PC-3 (cell line): ENCODE results near the gene CHD2. TPM values are rescaled to one million over a fixed set of nuclear protein-coding genes. Genes with fewer than 3 reads are reported as not detected.

Source experiments
- ATAC-seq: fragments of 200-7000 bp; cut with Tn5 transposase; 2 replicates; pipeline ENCODE4 v1.9.1; 2020; ENCODE audit warnings: mild to moderate bottlenecking, moderate library complexity
- BruUV-seq: library from RNA; stranded (reverse); fragments of 400-500 nt; replicated peaks from 2 replicates; lab custom pipeline; 2021; lab: Mats Ljungman, UMichigan
- CTCF ChIA-PET: fragments of 300-600 bp; sonication (Branson Sonifier 250); formaldehyde crosslinking; loops from one replicate; lab custom pipeline; 2022; ENCODE audit warnings: antibody characterized with exemption; lab: Charles Lee
- POLR2A ChIA-PET: fragments of 300-600 bp; sonication (Branson Sonifier 250); formaldehyde crosslinking; loops from one replicate; lab custom pipeline; 2022; ENCODE audit warnings: antibody characterized with exemption; ENCODE audit not compliant: unreplicated experiment; lab: Charles Lee
- DNase-seq: peaks from one replicate; pipeline ENCODE4 v3.0.0-alpha.2; 2015
- H2AFZ ChIP-seq: fragments of 300-600 bp; sonication (generic); 2 replicates; pipeline ENCODE4 v1.6.0; 2016; ENCODE audit warnings: antibody characterized with exemption, low read length
- H3F3A ChIP-seq: fragments of 300-600 bp; sonication (generic); one replicate; pipeline ENCODE4 v1.6.0; 2017; ENCODE audit warnings: antibody characterized with exemption, low read length, control low read depth, mild to moderate bottlenecking; ENCODE audit not compliant: unreplicated experiment
- H3K27ac ChIP-seq: fragments of 300-600 bp; sonication (generic); 2 replicates; pipeline ENCODE4 v1.5.1; 2016; ENCODE audit warnings: mild to moderate bottlenecking, low read length
- H3K27me3 ChIP-seq: fragments of 300-600 bp; sonication (generic); 2 replicates; pipeline ENCODE4 v1.6.1; 2016; ENCODE audit warnings: low read length, mixed read lengths
- H3K36me3 ChIP-seq: fragments of 300-600 bp; sonication (generic); 2 replicates; pipeline ENCODE4 v1.6.1; 2016; ENCODE audit warnings: low read depth, mixed run types, low read length, mixed read lengths
- H3K4me1 ChIP-seq: fragments of 300-600 bp; sonication (generic); 2 replicates; pipeline ENCODE4 v1.5.1; 2016; ENCODE audit warnings: low read length; ENCODE audit not compliant: insufficient read depth
- H3K4me2 ChIP-seq: fragments of 300-600 bp; sonication (generic); 2 replicates; pipeline ENCODE4 v1.6.0; 2016; ENCODE audit warnings: low read length
- H3K4me3 ChIP-seq: fragments of 300-600 bp; sonication (generic); 2 replicates; pipeline ENCODE4 v1.5.1; 2016; ENCODE audit warnings: mild to moderate bottlenecking, low read length, mixed read lengths
- H3K79me2 ChIP-seq: fragments of 300-600 bp; sonication (generic); 2 replicates; pipeline ENCODE4 v1.6.1; 2017; ENCODE audit warnings: low read length, mixed read lengths
- H3K9ac ChIP-seq: fragments of 300-600 bp; sonication (generic); 2 replicates; pipeline ENCODE4 v1.6.0; 2016; ENCODE audit warnings: mild to moderate bottlenecking, low read length
- H3K9me2 ChIP-seq: fragments of 300-600 bp; sonication (generic); replicated peaks from 2 replicates; pipeline ENCODE4 v1.6.1; 2016; ENCODE audit warnings: mixed run types, low read length, mixed read lengths
- H3K9me3 ChIP-seq: fragments of 300-600 bp; sonication (generic); 2 replicates; pipeline ENCODE4 v1.6.1; 2016; ENCODE audit warnings: low read length, mixed read lengths
- H4K20me1 ChIP-seq: fragments of 300-600 bp; sonication (generic); 2 replicates; pipeline ENCODE4 v1.6.1; 2016; ENCODE audit warnings: low read length, mixed read lengths
- CTCF ChIP-seq: fragments of 300-600 bp; sonication (generic); conservative IDR thresholded peaks from 2 replicates; pipeline ENCODE4 v1.5.1; 2017; ENCODE audit warnings: antibody characterized with exemption, low read depth, mild to moderate bottlenecking, low read length
- EZH2 ChIP-seq: fragments of 300-600 bp; sonication (generic); IDR thresholded peaks from one replicate; pipeline ENCODE4 v1.6.1; 2017; ENCODE audit warnings: antibody characterized with exemption, mild to moderate bottlenecking, low read length; ENCODE audit not compliant: unreplicated experiment
- EZH2phosphoT487 ChIP-seq: fragments of 300-600 bp; sonication (generic); IDR thresholded peaks from 2 replicates; pipeline ENCODE4 v1.6.1; 2018; ENCODE audit warnings: mild to moderate bottlenecking, antibody characterized with exemption, low read length, borderline replicate concordance
- intact Hi-C: fragments of 100-400 bp; cut with micrococcal nuclease; formaldehyde crosslinking; loops from 2 replicates; pipeline ENCODE4 v1.9.0; 2023
- total RNA-seq: library from RNA; depleted of rRNA; stranded (reverse); fragments of >200 nt; gene quantifications from 2 replicates; pipeline ENCODE4 v1.2.3, GENCODE V29; 2014

CHD2 gene
- total RNA-seq, 1 experiment from 2014 or later: 42.7 TPM

DNA sequence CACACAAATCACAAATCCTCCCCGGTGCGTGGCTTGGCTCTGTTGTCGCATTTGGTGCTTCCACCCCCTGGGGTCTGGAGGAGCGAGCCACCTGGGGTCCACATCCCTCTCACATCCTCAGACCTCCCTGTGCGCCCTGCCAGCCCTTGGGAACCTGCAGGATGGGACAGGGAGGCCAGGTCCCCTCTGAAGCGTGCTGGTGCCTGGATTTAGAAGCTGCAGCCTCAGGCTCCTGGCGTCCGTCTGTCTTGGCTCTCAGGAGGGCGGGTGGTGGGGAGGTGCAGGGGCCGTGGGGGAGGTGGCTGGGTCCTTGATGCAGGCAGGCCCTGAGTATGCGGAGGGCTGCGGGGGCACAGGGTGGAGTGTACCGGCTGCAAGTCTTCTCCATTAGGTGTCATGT lies 150.5 kb downstream of the CHD2 start:
- Histone ChIP-seq H3F3A (no peaks in the 10 kb centered on the region), H2AFZ (no peak overlapping the region), H3K36me3 (no peaks in the 10 kb centered on the region), H3K79me2 (no peaks in the 10 kb centered on the region), H3K4me2 (no peak overlapping the region), H3K27ac (no peak overlapping the region), H4K20me1 (no peaks in the 10 kb centered on the region), H3K9me3 (no peaks in the 10 kb centered on the region), H3K9ac (no peak overlapping the region), H3K4me1 (no peaks in the 10 kb centered on the region), H3K4me3 (no peak overlapping the region), H3K27me3 (no peaks in the 10 kb centered on the region), H3K9me2 (no peaks in the 10 kb centered on the region)
- ChIA-PET POLR2A (no interaction called here), CTCF (no interaction called here)
- ATAC-seq (no peak), DNase-seq (no peak)
- no TSS peak for BruUV-seq
- TF ChIP-seq EZH2: no peak
- no peak for TF ChIP-seq CTCF
- TF ChIP-seq EZH2phosphoT487: no peak
- intact Hi-C loops: no loop called here

DNA sequence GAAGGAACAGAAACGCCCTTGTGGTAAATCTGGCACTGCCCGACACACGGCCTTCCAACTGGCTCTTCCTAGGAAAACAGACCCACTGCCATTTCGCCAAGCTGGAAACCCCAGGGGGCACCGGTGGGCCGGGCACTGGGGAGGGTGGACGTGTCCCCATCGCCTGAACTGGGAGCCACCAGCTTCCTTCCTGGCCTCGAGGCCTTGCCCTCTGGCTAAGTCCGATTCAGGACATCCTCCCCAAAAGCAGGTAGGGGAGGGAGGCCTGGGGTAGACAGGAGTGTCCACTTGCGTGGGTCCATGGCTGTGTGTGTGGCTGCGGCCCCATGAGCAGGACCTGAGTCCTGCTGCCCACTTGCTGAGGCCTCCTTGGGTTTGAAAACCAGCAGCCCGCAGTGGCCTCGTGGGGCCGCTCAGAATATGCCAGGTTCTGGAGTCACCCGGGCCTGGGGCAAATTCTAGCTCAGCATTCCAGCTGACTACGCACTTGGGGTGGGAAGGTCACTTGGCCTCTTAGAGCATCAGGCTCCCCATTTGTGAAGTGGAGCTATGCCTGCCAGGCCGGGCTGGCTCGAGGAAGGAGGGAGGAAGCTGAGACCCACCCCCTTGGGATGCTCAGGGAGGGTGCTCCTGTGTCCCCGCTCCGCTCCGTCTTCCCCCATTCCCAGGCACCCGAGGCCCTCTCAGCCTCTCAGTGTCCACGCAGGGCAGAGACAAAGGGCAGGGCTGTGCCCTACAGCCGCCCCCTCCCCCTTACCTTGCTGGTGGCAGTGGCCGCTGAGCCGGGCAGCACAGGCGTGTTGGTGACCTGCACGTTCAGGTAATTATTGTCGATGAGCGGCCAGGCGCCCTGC lies 151.3 kb downstream of the CHD2 start:
- intact Hi-C loops: no loop called here
- no peaks in the 10 kb centered on the region for H3K9me2 ChIP-seq
- no peaks in the 10 kb centered on the region for H3K9me3 ChIP-seq
- no peak overlapping the region for H3K4me3 ChIP-seq
- H3K4me2 ChIP-seq: no peak overlapping the region
- no TSS peak for BruUV-seq
- ChIA-PET CTCF (no interaction called here), POLR2A (no interaction called here)
- H4K20me1 ChIP-seq: no peaks in the 10 kb centered on the region
- no peaks in the 10 kb centered on the region for H3K27me3 ChIP-seq
- H3K36me3 ChIP-seq: no peaks in the 10 kb centered on the region
- no peaks in the 10 kb centered on the region for H3K4me1 ChIP-seq
- no peaks in the 10 kb centered on the region for H3F3A ChIP-seq
- ATAC-seq (no peak), DNase-seq (no peak)
- TF ChIP-seq EZH2 (no peak), EZH2phosphoT487 (no peak), CTCF (no peak)
- no peak overlapping the region for H3K27ac ChIP-seq
- no peak overlapping the region for H3K9ac ChIP-seq
- no peak overlapping the region for H2AFZ ChIP-seq
- no peaks in the 10 kb centered on the region for H3K79me2 ChIP-seq
